C4-2B (cell line): ENCODE results near the gene GRIK2.

ENCODE experiments used
- ZFX ChIP-seq: fragments of 450-650 bp; IDR thresholded peaks from 2 replicates; pipeline ENCODE4 v1.6.1; 2017
- TF ChIP-seq, protein P1 (sequence below): fragments of 450-650 bp; conservative IDR thresholded peaks from 2 replicates; pipeline ENCODE4 v1.5.1; 2017; ENCODE audit warnings: mild to moderate bottlenecking

DNA sequence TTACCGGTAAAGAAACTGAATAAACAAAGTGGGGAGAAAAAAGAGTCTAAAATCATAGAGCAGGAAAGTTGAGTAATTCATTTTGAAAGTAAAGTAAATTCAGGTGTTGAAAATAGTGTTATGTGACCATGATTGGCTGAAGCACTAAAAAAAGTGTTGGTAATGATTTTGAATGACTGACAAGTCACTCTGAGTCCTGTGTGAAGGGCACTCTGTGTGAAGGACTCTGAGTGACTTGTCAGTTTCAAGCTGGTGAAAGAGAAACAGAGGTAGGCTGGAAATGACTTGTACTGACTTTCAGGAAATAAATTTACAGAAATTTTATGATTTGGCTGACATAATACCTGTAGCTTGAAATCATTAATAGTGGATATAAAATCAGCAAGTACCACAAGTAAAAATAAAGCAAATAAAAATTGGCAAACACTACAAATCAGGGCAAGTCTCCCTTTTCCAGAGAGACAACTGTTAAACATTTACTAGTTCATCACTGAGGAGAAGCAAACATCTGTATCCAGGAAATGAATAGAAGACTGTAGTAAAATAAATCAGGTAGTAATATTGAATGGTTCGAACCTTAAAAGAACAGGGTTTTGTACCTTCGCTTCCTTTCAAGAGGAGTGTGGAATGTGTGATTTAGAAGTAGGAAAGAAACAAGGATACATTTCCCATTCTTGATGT, 630.6 kb downstream of the GRIK2 start:
- TF ChIP-seq, protein P1, sequence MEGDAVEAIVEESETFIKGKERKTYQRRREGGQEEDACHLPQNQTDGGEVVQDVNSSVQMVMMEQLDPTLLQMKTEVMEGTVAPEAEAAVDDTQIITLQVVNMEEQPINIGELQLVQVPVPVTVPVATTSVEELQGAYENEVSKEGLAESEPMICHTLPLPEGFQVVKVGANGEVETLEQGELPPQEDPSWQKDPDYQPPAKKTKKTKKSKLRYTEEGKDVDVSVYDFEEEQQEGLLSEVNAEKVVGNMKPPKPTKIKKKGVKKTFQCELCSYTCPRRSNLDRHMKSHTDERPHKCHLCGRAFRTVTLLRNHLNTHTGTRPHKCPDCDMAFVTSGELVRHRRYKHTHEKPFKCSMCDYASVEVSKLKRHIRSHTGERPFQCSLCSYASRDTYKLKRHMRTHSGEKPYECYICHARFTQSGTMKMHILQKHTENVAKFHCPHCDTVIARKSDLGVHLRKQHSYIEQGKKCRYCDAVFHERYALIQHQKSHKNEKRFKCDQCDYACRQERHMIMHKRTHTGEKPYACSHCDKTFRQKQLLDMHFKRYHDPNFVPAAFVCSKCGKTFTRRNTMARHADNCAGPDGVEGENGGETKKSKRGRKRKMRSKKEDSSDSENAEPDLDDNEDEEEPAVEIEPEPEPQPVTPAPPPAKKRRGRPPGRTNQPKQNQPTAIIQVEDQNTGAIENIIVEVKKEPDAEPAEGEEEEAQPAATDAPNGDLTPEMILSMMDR = no peak
- no peak for TF ChIP-seq ZFX
